Upper lobe of right lung (tissue), 1 donor: ENCODE measurements around the gene RFNG. TPM values are rescaled to one million over a fixed set of nuclear protein-coding genes. Genes with fewer than 3 reads are reported as not detected.

ENCODE experiments used
- ATAC-seq: fragments of 200-7000 bp; cut with Tn5 transposase; one replicate; pipeline ENCODE4 v1.9.1; 2020; ENCODE audit warnings: mild to moderate bottlenecking, moderate library complexity
- DNase-seq: peaks from one replicate; pipeline ENCODE4 v3.0.0-alpha.2; 2020
- H3K27ac ChIP-seq: fragments of 200-600 bp; one replicate; pipeline ENCODE4 v1.8.0; 2022
- H3K27me3 ChIP-seq: fragments of 200-600 bp; one replicate; pipeline ENCODE4 v1.8.0; 2022; ENCODE audit warnings: mild to moderate bottlenecking
- H3K36me3 ChIP-seq: fragments of 200-600 bp; one replicate; pipeline ENCODE4 v1.8.0; 2022
- H3K4me1 ChIP-seq: fragments of 200-600 bp; one replicate; pipeline ENCODE4 v1.8.0; 2022
- H3K4me3 ChIP-seq: fragments of 200-600 bp; one replicate; pipeline ENCODE4 v1.8.0; 2022; ENCODE audit warnings: mild to moderate bottlenecking
- H3K9me3 ChIP-seq: fragments of 200-600 bp; one replicate; pipeline ENCODE4 v1.8.0; 2022
- CTCF ChIP-seq: fragments of 200-600 bp; IDR thresholded peaks from one replicate; pipeline ENCODE4 v1.8.0; 2022; ENCODE audit warnings: antibody characterized with exemption
- intact Hi-C: fragments of 100-400 bp; cut with DNase I; formaldehyde crosslinking; loops from one replicate; pipeline ENCODE4 v1.11.0; 2022
- total RNA-seq: library from RNA; stranded (reverse); fragmentation: NEBNext Ultra II Directional; extraction: Animal tissue kit (Norgen Biotek cat#: 25700); gene quantifications from one replicate; pipeline ENCODE4 v1.2.1, GENCODE V29; 2021
- donor health status: DM: no; HTN: yes; CAD: no; lungs with severe emphysema.

RFNG gene
- total RNA-seq, 1 donor from 2014 or later = 38.5 TPM

- H3K27ac ChIP-seq = peak within 1 kb of the TSS; percentile 92
- no peaks in the 10 kb centered on the region for H3K27me3 ChIP-seq
- no peaks in the 10 kb centered on the region for H3K9me3 ChIP-seq
- peak; percentile 98 for DNase-seq
- peak within 1 kb of the TSS; percentile 78 for H3K4me3 ChIP-seq
- H3K36me3 ChIP-seq = peaks cover 27% of the 10 kb centered on the region
- peak; percentile 50 for TF ChIP-seq CTCF
- H3K4me1 ChIP-seq = peaks cover 21% of the 10 kb centered on the region
- ATAC-seq = peak; percentile 85
- intact Hi-C loops = no loop called here
Observed at GRCh38 chr17:82098169-82098938, 46.7 kb upstream of the RFNG start, which contains the start of gene FASN. Gene FASN, minus strand, starts transcription at chr17:82098236. Its CDS starts 1,791 bp downstream, at chr17:82096445.

- no peaks in the 10 kb centered on the region for H3K27me3 ChIP-seq
- H3K4me1 ChIP-seq = peaks cover 20% of the 10 kb centered on the region
- intact Hi-C loops = no loop called here
- peak overlapping the region; percentile 92 for H3K27ac ChIP-seq
- DNase-seq (no peak), ATAC-seq (no peak)
- no peaks in the 10 kb centered on the region for H3K9me3 ChIP-seq
- no peak for TF ChIP-seq CTCF
- peak overlapping the region; percentile 78 for H3K4me3 ChIP-seq
- peaks cover 32% of the 10 kb centered on the region for H3K36me3 ChIP-seq
Observed at GRCh38 chr17:82097919-82098168, 46.2 kb upstream of the RFNG start.

GRCh38 chr17:82097184-82097918 is 45.7 kb upstream of the RFNG start:
- H3K4me3 ChIP-seq = peak overlapping the region; percentile 78
- no peaks in the 10 kb centered on the region for H3K9me3 ChIP-seq
- H3K36me3 ChIP-seq = peaks cover 37% of the 10 kb centered on the region
- DNase-seq = peak; percentile 87
- peak; percentile 17 for ATAC-seq
- peak overlapping the region; percentile 92 for H3K27ac ChIP-seq
- no peaks in the 10 kb centered on the region for H3K27me3 ChIP-seq
- TF ChIP-seq CTCF = no peak
- H3K4me1 ChIP-seq = peaks cover 20% of the 10 kb centered on the region
- intact Hi-C loops = no loop called here

GRCh38 chr17:82096709-82097183 is 45.1 kb upstream of the RFNG start:
- Histone ChIP-seq H3K36me3 (peaks cover 43% of the 10 kb centered on the region), H3K4me3 (peak overlapping the region; percentile 78), H3K27me3 (no peaks in the 10 kb centered on the region), H3K27ac (peak overlapping the region; percentile 92), H3K4me1 (peaks cover 20% of the 10 kb centered on the region), H3K9me3 (no peaks in the 10 kb centered on the region)
- TF ChIP-seq CTCF = no peak
- DNase-seq (no peak), ATAC-seq (no peak)
- intact Hi-C loops = no loop called here

- Histone ChIP-seq H3K36me3 (peaks cover 50% of the 10 kb centered on the region), H3K9me3 (no peaks in the 10 kb centered on the region), H3K27ac (peak overlapping the region; percentile 92), H3K4me1 (peaks cover 20% of the 10 kb centered on the region), H3K4me3 (peak overlapping the region; percentile 78), H3K27me3 (no peaks in the 10 kb centered on the region)
- intact Hi-C loops = no loop called here
- TF ChIP-seq CTCF = no peak
- no peak for DNase-seq
- no peak for ATAC-seq
Observed at GRCh38 chr17:82095777-82096708, 44.4 kb upstream of the RFNG start.
